Measurements from ENCODE around the gene COL1A1. TPM values are rescaled to one million over a fixed set of nuclear protein-coding genes. Genes with fewer than 3 reads are reported as not detected.

Gene COL1A1
- total RNA-seq, 1 donor from 2014 or later: 14.8 TPM

DNA sequence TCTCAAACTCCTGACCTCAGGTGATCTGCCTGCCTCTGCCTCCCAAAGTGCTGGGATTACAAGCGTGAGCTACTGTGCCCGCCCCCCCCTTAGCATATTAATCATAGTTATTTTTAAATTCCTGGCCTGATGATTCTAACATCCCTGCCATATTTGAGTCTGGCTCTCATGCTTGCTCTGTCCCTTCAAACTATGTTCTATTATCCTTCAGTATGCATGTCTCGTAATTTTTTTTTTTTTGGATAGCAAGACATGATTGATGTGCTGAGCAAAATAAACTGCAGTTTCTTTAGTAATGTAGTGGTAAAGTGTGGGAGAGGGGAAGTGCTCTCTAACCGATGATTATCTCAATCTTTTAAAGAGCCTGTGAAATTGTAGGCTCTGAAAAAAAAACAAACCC is 38.5 kb upstream of the COL1A1 start:
- DNase-seq (ENCODE audit: low read depth, low spot score): no peak
- Mint-ChIP-seq H3K9me3 (peaks cover 2% of the 10 kb centered on the region), H3K27me3 (ENCODE audit: low read depth) (peaks cover 7% of the 10 kb centered on the region), H3K4me1 (no peaks in the 10 kb centered on the region), H3K4me3 (no peak overlapping the region), H3K27ac (ENCODE audit: unreplicated experiment) (no peak overlapping the region), H3K36me3 (ENCODE audit: low read depth) (no peaks in the 10 kb centered on the region)
- TF ChIP-seq, protein P1, sequence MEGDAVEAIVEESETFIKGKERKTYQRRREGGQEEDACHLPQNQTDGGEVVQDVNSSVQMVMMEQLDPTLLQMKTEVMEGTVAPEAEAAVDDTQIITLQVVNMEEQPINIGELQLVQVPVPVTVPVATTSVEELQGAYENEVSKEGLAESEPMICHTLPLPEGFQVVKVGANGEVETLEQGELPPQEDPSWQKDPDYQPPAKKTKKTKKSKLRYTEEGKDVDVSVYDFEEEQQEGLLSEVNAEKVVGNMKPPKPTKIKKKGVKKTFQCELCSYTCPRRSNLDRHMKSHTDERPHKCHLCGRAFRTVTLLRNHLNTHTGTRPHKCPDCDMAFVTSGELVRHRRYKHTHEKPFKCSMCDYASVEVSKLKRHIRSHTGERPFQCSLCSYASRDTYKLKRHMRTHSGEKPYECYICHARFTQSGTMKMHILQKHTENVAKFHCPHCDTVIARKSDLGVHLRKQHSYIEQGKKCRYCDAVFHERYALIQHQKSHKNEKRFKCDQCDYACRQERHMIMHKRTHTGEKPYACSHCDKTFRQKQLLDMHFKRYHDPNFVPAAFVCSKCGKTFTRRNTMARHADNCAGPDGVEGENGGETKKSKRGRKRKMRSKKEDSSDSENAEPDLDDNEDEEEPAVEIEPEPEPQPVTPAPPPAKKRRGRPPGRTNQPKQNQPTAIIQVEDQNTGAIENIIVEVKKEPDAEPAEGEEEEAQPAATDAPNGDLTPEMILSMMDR (conservative IDR thresholded peaks at IDR 0.05): no peak

DNA sequence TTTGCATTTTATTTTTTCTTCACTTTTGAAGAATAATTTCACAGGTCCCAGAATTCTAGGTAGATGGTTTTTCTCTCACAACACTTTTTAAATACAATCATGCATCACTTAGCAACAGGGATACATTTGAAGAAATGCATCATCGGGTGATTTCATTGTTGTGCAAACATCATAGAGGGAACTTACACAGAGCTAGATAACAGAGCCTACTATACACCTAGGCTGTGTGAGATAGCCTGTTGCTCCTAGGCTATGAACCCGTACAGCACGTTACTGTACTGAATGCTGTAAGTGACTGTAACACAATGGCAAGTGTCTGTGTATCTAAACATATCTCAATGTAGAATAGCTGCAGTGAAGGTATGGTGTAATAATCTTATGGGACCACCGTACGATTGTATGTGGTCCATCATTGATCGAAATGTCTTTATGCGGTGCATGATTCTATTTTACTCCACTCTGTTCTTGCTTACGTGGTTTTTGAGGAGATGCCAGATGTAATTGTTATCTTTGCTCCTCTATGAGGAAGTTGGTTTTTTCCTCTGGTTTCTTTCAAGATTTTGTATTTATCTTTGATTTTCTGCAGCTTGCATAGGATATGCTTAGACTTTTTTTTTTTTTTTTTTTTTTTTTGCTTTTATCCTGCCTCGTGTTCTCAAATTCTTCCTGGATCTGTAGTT is 37.3 kb upstream of the COL1A1 start:
- TF ChIP-seq, protein P1 (conservative IDR thresholded peaks at IDR 0.05): no peak
- H3K9me3 Mint-ChIP-seq: peaks cover 2% of the 10 kb centered on the region
- H3K4me3 Mint-ChIP-seq: no peak overlapping the region
- no peak overlapping the region for H3K27ac Mint-ChIP-seq (ENCODE audit: unreplicated experiment)
- peaks cover 7% of the 10 kb centered on the region for H3K27me3 Mint-ChIP-seq (ENCODE audit: low read depth)
- H3K36me3 Mint-ChIP-seq (ENCODE audit: low read depth): no peaks in the 10 kb centered on the region
- H3K4me1 Mint-ChIP-seq: no peaks in the 10 kb centered on the region
- no peak for DNase-seq (ENCODE audit: low read depth, low spot score)

DNA sequence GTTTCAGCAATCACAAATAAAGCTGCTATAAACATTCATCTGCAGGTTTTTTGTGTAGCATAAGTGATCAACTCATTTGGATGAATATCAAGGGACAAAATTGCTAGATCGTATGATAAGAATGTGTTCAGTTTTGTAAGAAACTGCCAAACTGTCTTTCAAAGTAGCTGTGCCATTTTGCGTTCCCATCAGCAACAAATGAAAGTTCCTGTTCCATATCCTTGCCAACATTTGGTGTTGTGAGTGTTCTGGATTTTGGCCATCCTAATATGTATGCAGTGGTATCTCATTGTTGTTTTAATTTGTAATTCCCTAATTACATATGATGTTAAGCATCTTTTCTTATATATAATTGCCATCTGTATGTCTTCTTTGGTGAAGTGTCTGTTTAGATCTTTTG is 36.5 kb upstream of the COL1A1 start:
- peaks cover 3% of the 10 kb centered on the region for H3K36me3 Mint-ChIP-seq (ENCODE audit: low read depth)
- TF ChIP-seq, protein P1 (conservative IDR thresholded peaks at IDR 0.05): no peak
- peaks cover 9% of the 10 kb centered on the region for H3K27me3 Mint-ChIP-seq (ENCODE audit: low read depth)
- DNase-seq (ENCODE audit: low read depth, low spot score): no peak
- no peak overlapping the region for H3K4me3 Mint-ChIP-seq
- no peaks in the 10 kb centered on the region for H3K4me1 Mint-ChIP-seq
- no peak overlapping the region for H3K27ac Mint-ChIP-seq (ENCODE audit: unreplicated experiment)
- peaks cover 6% of the 10 kb centered on the region for H3K9me3 Mint-ChIP-seq

- Mint-ChIP-seq H3K36me3 (ENCODE audit: low read depth) (peaks cover 3% of the 10 kb centered on the region), H3K9me3 (peaks cover 4% of the 10 kb centered on the region), H3K27me3 (ENCODE audit: low read depth) (peaks cover 9% of the 10 kb centered on the region), H3K4me3 (no peak overlapping the region), H3K4me1 (no peaks in the 10 kb centered on the region), H3K27ac (ENCODE audit: unreplicated experiment) (no peak overlapping the region)
- DNase-seq (ENCODE audit: low read depth, low spot score): no peak
- TF ChIP-seq, protein P1 (conservative IDR thresholded peaks at IDR 0.05): no peak
These were observed 33.1 kb upstream of the COL1A1 start for GRCh38 chr17:50234581-50234980.

GRCh38 chr17:50225701-50226240 is 24.3 kb upstream of the COL1A1 start:
- no peak overlapping the region for H3K4me3 Mint-ChIP-seq
- peaks cover 7% of the 10 kb centered on the region for H3K4me1 Mint-ChIP-seq
- no peaks in the 10 kb centered on the region for H3K27me3 Mint-ChIP-seq (ENCODE audit: low read depth)
- H3K9me3 Mint-ChIP-seq: peaks cover 17% of the 10 kb centered on the region
- DNase-seq (ENCODE audit: low read depth, low spot score): no peak
- no peak overlapping the region for H3K27ac Mint-ChIP-seq (ENCODE audit: unreplicated experiment)
- H3K36me3 Mint-ChIP-seq (ENCODE audit: low read depth): peaks cover 14% of the 10 kb centered on the region
- TF ChIP-seq, protein P1 (conservative IDR thresholded peaks at IDR 0.05): no peak
